ENCODE results near the gene NHLH1.

Gene NHLH1

GRCh38 chr1:160359559-160360226 is 7.2 kb upstream of the NHLH1 start:
- DNase-seq, result no peak

GRCh38 chr1:160360227-160360695 is 6.6 kb upstream of the NHLH1 start:
- DNase-seq, result no peak

GRCh38 chr1:160361199-160361598 is 5.7 kb upstream of the NHLH1 start:
- DNase-seq, result no peak

GRCh38 chr1:160361814-160362167 is 5.1 kb upstream of the NHLH1 start:
- no peak for DNase-seq

GRCh38 chr1:160362168-160362957 is 4.5 kb upstream of the NHLH1 start:
- no peak for DNase-seq

GRCh38 chr1:160363010-160363409 is 3.9 kb upstream of the NHLH1 start:
- DNase-seq, result no peak

- DNase-seq, result no peak
Measured at GRCh38 chr1:160363951-160364735, 2.7 kb upstream of the NHLH1 start.

GRCh38 chr1:160365325-160365724 is 1.5 kb upstream of the NHLH1 start:
- no peak for DNase-seq

GRCh38 chr1:160367516-160367900 is 637 bp downstream of the NHLH1 start:
- DNase-seq, result no peak

- DNase-seq, result no peak
Measured at GRCh38 chr1:160367934-160368923, 1.4 kb downstream of the NHLH1 start.

- no peak for DNase-seq
Measured at GRCh38 chr1:160369087-160369486, 2.2 kb downstream of the NHLH1 start.

GRCh38 chr1:160370561-160371345 is 3.9 kb downstream of the NHLH1 start:
- no peak for DNase-seq

GRCh38 chr1:160371346-160371631 is 4.4 kb downstream of the NHLH1 start:
- no peak for DNase-seq

- DNase-seq, result no peak
Measured at GRCh38 chr1:160371756-160372155, 4.9 kb downstream of the NHLH1 start.

- no peak for DNase-seq
Measured at GRCh38 chr1:160373696-160374095, 6.8 kb downstream of the NHLH1 start.

- DNase-seq, result no peak
Measured at GRCh38 chr1:160374306-160375110, 7.6 kb downstream of the NHLH1 start.

GRCh38 chr1:160375788-160376524 is 9.1 kb downstream of the NHLH1 start:
- no peak for DNase-seq

GRCh38 chr1:160376525-160377131 is 9.8 kb downstream of the NHLH1 start:
- no peak for DNase-seq

GRCh38 chr1:160377585-160378206 is 10.8 kb downstream of the NHLH1 start:
- DNase-seq, result no peak
